Activated CD4-positive, CD25-positive, alpha-beta regulatory T cell treated with anti-CD3 and anti-CD28 coated beads, Interleukin-2, amount 50 U/mL, for 24 hours (primary cell): Measurements from ENCODE around the gene ABCF3.
"Not testable (repeated sequence)": the region's sequence is repeated elsewhere in the genome, so short reads cannot be mapped to it uniquely, and the experiment has no call there.

Source experiments
- ATAC-seq, 2 donors: fragments of 150-1000 bp; cut with Tn5 transposase; one replicate each; pipeline ENCODE4 v1.10.0; 2021; ENCODE audit warnings: mild to moderate bottlenecking in 1 of 2, moderate library complexity in 1 of 2

Gene ABCF3

GRCh38 chr3:184186184-184186901, at the start of gene ABCF3:
Gene ABCF3, plus strand, starts transcription at chr3:184186199. Its CDS starts 9 bp downstream, at chr3:184186208.
- ATAC-seq, result peak; percentile 12 to 21

DNA sequence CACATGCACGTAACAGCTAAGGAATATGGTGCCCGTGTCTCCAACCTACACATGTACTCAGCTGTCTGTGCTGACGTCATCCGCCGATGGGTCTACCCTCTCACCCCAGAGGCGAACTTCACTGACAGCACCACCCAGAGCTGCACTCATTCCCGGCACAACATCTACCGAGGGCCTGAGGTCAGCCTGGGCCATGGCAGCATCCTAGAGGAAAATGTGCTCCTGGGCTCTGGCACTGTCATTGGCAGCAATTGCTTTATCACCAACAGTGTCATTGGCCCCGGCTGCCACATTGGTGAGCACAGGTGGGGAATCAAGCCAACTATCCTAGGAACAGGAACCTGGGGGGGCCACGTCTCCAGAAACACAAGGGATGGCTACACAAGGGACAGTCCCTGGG, 45.6 kb upstream of the ABCF3 start:
- no peak for ATAC-seq

DNA sequence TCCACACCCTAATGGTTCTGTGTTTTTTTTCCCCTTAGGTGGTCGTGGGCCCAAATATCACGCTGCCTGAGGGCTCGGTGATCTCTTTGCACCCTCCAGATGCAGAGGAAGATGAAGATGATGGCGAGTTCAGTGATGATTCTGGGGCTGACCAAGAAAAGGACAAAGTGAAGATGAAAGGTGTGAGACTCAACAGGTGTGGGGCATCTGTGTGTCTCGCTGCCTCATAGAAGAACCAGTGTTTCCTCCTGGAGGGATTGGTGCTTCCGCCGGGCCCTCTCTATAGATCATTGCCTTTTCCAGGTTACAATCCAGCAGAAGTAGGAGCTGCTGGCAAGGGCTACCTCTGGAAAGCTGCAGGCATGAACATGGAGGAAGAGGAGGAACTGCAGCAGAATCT, 43.8 kb upstream of the ABCF3 start:
- ATAC-seq, result no peak

DNA sequence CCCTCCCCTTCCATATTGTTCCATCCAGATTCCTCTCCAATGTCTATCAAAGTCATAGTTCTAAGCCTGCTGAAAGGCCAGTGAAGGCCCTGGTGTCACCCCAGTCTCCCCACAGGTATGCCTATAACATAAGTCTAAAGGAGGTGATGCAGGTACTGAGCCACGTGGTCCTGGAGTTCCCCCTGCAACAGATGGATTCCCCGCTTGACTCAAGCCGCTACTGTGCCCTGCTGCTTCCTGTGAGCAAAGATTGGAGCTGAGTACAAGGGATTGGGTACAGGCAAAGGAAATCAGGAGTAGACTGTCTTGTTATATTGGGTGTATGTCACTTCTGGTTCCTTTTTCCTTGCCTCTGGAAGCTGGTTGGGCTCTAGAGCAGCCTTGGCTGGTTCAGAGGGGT, 42.7 kb upstream of the ABCF3 start:
- ATAC-seq, result peak; percentile 48 to 62

DNA sequence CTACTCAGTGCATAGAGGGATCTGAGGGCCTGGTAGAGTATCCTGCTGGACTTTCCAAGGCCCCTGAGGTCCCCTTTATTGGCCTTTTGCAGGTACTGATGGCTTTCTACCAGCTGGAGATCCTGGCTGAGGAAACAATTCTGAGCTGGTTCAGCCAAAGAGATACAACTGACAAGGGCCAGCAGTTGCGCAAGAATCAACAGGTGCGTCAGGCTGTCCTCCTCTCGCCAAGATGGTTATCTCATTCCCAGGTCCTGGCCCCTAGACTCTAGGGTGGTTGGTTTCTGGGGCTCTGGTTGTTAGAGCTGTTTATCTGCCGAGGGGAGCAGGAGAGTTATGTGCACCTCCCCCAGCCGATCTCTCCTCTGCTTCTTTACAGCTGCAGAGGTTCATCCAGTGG, 41.5 kb upstream of the ABCF3 start:
- ATAC-seq, result no peak

DNA sequence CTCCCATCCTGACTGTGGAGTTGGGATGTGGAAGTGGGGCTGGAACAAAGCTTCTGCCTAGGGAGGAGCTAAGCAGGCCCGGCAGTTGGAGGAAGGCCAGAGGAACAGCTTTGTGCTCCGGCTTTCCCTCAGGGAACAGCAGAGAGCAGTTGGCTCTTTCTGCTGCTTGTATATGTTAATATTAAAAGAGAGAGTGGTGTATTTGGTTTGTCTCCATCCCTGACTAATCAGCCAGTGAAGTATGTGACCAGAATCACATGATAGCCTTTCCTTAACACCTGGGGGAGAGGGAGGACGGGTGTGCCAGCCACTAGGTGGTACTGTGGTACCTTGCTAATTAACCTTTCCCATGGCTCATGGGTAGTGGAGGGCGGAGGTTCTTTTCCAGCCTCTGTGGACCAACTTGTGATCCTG, 40.9 kb upstream of the ABCF3 start:
- peak; percentile 68 to 75 for ATAC-seq

GRCh38 chr3:184145751-184146270, 40.2 kb upstream of the ABCF3 start:
- no peak for ATAC-seq

DNA sequence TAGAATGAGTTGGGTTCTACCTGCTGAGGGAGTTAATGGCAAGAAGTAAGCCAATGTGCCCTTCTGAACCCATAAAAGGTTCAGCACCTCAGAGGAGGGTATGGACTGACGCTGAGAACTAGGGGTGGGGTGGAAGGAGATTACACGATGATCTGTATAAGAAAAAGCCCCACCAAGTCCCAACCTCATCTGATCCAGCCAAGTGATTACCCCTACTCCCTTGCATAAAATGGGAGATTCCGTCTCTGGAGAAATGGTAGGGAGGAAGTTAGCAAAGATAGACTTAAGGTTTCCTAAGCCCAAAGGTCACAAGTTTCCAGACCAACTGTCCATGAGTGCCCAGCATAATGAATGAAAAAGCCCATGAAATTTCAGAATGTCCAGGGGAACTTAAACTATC, 37.9 kb upstream of the ABCF3 start:
- no peak for ATAC-seq

- ATAC-seq, result no peak
Measured at GRCh38 chr3:184149123-184149522, 36.9 kb upstream of the ABCF3 start.

DNA sequence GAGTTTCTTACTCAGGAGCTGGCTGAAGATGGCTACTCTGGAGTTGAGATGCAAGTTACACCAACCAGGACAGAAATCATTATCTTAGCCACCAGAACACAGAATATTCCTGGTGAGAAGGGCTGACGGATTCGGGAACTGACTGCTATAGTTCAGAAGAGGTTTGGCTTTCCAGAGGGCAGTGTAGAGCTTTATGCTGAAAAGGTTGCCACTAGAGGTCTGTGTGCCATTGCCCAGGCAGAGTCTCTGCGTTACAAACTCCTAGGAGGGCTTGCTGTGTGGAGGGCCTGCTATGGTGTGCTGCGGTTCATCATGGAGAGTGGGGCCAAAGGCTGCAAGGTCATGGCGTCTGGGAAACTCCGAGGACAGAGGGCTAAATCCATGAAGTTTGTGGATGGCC, 36.2 kb upstream of the ABCF3 start:
- not testable (repeated sequence) for ATAC-seq

- peak; percentile 68 to 75 for ATAC-seq
Measured at GRCh38 chr3:184154885-184155643, 30.9 kb upstream of the ABCF3 start, which contains the start of gene DVL3. Gene DVL3, plus strand, starts transcription at chr3:184155377. Its CDS starts 259 bp downstream, at chr3:184155636.

DNA sequence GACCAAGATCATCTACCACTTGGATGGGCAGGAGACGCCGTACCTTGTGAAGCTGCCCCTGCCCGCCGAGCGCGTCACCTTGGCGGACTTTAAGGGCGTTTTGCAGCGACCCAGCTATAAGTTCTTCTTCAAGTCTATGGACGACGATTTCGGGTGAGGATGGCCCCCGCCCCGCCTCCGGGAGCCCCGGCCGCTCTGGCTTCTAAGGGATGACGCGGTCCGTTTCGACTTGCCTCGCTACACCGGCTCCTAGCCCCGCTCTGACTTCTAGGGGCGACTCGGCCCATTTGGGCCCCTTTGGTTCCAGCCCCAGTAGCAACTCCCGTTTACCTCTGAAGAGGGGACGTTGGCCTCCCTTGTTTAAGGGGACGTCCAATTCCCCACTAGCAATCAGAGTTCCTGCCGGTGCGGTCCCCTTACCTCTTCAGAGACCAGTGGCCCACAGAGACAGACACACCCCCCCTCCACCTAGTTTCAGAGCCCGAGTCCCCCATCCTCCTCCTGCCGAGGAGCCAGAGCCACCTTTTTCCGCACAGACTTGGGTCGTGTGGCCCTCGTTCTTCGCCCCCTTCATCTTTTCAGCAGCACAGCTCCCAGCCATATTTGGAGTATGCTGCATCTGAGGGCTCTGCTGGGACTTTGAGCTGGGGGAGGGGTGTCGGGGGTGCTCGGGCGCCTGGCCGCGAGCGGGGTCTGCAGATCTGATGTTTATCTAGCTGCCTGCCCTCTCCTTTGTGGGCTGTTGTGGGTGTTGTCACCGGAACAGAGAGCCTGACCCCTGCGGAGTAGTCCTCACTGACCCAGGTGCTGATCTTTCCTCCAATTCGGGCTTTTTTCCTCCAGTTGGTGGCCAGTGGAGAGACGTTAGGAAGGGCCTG, 30.1 kb upstream of the ABCF3 start:
- ATAC-seq, result peak; percentile 60 to 67

DNA sequence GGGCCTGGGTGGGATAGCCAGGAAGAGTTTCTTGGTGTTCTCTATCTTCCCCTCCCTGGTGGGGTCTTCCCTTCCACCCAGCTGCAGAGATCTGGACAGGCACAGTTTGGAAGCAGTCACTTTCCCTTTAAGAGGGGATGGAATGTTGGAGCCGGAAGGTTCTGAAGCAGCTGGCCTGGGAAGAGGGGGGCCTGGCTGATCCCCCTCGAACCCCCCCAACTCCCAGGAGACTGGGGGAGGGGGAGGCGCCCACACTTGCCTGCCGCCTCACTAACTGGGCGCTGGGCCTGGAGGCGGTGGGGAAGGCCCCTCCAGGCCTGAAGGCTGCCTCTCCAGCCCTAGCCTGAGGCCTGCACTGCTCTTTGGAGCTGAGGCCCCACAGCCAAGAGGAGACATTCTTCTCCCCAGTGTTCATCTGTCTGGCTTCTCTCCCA, 29.5 kb upstream of the ABCF3 start:
- ATAC-seq, result no peak

GRCh38 chr3:184157206-184157605, 28.8 kb upstream of the ABCF3 start:
- no peak for ATAC-seq

DNA sequence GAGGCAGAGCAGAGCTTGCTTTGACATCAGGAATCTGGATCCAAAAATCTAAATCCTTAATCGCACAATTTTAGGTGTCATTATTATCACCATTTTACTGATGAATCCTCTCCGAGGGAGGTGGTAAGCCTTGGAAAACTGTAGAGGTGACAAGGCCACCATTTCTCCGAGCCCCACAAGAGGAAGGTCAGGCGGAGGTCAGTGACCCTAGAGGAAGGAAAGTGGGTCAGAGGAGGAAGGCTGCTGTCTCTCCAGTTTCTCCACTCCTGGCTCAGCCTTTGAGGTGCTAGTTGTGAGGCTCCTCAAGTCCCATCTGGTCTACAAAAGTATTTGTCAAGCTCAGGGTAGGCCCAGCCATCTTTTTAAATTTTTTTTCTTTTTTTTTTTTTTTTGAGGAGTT, 27.6 kb upstream of the ABCF3 start:
- ATAC-seq, result no peak

DNA sequence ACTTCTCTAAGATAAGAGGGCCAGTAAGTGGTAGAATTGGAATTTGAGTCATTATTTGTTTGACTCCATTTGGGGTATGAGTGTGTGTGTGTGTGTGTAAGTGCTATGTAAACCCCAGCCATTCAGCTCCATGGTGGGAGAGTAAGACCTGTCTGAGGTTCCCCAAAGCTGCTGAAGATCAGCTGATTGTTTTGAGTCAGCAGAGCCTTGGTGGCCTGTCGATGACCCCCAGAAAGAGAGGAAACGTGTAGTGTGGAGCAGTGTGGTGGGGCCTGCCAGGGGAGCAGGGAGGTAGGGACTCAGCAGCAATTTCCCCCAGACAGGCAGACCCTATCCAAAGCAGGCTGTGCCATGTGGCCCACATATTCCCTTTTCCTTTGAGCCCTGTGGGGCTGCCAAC, 25.5 kb upstream of the ABCF3 start:
- ATAC-seq, result peak in 1 of 2 donors; percentile 41

DNA sequence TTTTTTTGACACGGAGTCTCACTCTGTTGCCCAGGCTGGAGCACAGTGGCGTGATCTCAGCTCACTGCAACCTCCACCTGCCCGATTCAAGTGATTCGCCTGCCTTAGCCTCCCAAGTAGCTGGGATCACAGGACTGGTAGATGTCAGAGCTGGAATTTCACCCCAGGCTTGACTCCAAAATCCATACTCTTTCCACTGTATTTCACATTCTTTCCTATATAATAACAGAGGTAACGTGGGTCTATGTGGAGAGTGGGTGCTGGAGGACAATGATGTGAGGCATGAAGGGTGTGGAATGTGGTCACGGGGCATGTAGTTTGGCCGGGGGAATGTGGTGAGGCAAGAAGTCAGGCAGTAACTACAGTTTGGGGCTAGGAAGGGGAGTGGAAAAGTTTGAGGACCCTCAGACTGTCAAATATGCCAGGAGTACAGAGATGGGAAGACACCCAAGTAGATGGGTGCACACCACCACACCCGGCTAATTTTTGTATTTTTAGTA, 23.4 kb upstream of the ABCF3 start:
- not testable (repeated sequence) for ATAC-seq

DNA sequence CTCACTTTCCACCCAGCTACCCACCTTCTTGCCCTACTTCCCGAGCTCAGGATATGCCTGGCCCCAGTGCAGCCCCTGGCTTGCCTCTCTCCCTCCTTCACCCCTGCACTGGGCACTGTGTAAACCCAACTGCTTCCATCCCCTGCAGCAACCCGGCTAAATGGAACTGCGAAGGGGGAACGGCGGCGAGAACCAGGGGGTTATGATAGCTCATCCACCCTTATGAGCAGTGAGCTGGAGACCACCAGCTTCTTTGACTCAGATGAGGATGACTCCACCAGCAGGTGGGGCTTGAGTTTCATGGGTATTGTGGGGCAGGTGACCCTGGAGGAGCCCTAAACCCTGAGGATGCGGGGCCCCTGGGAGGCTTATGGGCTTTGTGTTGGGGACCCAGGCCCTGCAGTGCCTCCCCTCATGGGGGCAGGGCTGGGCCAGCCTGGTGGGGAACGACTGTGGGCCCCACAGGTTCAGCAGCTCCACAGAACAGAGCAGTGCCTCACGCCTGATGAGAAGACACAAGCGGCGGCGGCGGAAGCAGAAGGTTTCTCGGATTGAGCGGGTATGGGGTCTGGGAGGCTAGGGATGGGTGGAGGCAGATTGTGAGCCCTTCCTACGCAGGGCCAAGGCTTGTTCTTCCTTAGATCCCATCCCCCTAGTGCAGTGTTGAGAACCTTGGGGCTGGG, 21.2 kb upstream of the ABCF3 start:
- no peak for ATAC-seq

DNA sequence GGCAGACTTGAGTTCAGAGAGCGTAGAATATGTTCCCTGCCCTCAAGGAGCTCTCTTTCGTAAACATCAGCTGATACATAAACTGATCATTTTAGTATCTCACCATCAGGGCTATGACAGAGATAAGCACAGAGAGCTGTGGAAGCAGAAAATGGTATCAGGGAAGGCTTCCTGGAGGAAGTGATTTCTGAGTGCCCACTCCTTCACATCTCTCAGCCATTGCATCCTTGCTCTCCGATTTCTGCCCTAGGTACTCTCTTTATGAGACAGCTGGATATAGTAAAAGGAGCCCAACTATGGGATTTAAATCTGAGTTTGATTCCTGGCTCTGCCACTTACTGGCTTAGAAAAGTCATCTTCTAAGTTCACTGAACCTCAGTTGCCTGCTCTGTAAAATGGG, 20.5 kb upstream of the ABCF3 start:
- ATAC-seq, result no peak

- ATAC-seq, result no peak
Measured at GRCh38 chr3:184166671-184167070, 19.3 kb upstream of the ABCF3 start.

DNA sequence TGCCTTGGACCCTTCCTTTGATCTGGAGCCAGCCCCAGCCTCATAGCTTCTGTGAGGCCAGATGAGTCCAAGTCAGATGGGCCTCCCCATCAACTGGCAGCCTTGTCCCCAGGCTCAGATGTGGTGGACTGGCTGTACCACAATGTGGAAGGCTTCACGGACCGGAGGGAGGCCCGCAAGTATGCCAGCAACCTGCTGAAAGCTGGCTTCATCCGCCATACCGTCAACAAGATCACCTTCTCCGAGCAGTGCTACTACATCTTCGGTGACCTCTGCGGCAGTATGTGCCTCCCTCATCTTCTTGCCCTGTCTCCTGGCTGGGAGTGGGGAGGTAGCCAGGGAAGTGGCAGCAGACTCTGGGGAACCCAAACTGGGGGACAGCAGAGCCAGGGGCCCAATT, 18.2 kb upstream of the ABCF3 start:
- no peak for ATAC-seq
